Breast epithelium (tissue), 3 donors: Measurements from ENCODE around the gene IFNL4.
"Not testable (repeated sequence)": the region's sequence is repeated elsewhere in the genome, so short reads cannot be mapped to it uniquely, and the experiment has no call there.

Experiments
- CTCF ChIP-seq, 3 donors: fragments of 450-650 bp; IDR thresholded peaks; one replicate each; pipeline ENCODE4 v1.5.1; 2016 to 2017; ENCODE audit warnings: antibody characterized with exemption in 3 of 3, mild to moderate bottlenecking in 3 of 3, moderate library complexity in 3 of 3
- POLR2A ChIP-seq: fragments of 450-650 bp; IDR thresholded peaks from one replicate; pipeline ENCODE4 v1.6.1; 2016; ENCODE audit warnings: antibody characterized with exemption, mild to moderate bottlenecking, moderate library complexity
- POLR2AphosphoS5 ChIP-seq, 3 donors: sonication (generic); formaldehyde crosslinking; IDR thresholded peaks; one replicate each; pipeline ENCODE4 v1.6.1; 2017; ENCODE audit warnings: antibody characterized with exemption in 3 of 3

GRCh38 chr19:39244410-39245100 lies 4.1 kb downstream of the IFNL4 start, which contains the start of gene IFNL3:
- TF ChIP-seq CTCF (IDR thresholded peaks at IDR 0.05); POLR2A; POLR2AphosphoS5 (IDR thresholded peaks at IDR 0.05): not testable (repeated sequence)
